OCI-LY7 (cell line): ENCODE results near the gene ABCG5. TPM values are rescaled to one million over a fixed set of nuclear protein-coding genes. Genes with fewer than 3 reads are reported as not detected.

Source experiments
- BruUV-seq: library from RNA; stranded (reverse); fragments of 400-500 nt; replicated peaks from 2 replicates; lab custom pipeline; 2021; lab: Mats Ljungman, UMichigan
- CTCF ChIA-PET: fragments of 300-600 bp; sonication (Branson Sonifier 250); formaldehyde crosslinking; loops from one replicate; lab custom pipeline; 2022; ENCODE audit warnings: antibody characterized with exemption; ENCODE audit not compliant: unreplicated experiment; lab: Charles Lee
- POLR2A ChIA-PET: fragments of 300-600 bp; sonication (Branson Sonifier 250); formaldehyde crosslinking; loops from one replicate; lab custom pipeline; 2022; ENCODE audit warnings: antibody characterized with exemption; lab: Charles Lee
- DNase-seq: peaks from one replicate; pipeline ENCODE4 v3.0.0-alpha.2; 2015; ENCODE audit warnings: low spot score
- H2AFZ ChIP-seq: fragments of 200-600 bp; sonication (generic), shearing (Covaris generic); 2 replicates; pipeline ENCODE4 v1.6.1; 2014; ENCODE audit warnings: mild to moderate bottlenecking, antibody characterized with exemption, low read length, moderate library complexity
- H3K27ac ChIP-seq: fragments of 200-600 bp; sonication (generic); 2 replicates; pipeline ENCODE4 v1.5.1; 2014; ENCODE audit warnings: mixed run types, low read depth, mild to moderate bottlenecking, moderate library complexity, low read length, inconsistent platforms; ENCODE audit not compliant: poor library complexity, severe bottlenecking
- H3K36me3 ChIP-seq: fragments of 200-600 bp; sonication (generic); 2 replicates; pipeline ENCODE4 v1.6.1; 2014; ENCODE audit warnings: mild to moderate bottlenecking, antibody characterized with exemption, low read length, moderate library complexity, mixed read lengths; ENCODE audit not compliant: insufficient read depth
- H3K4me1 ChIP-seq: fragments of 200-600 bp; sonication (generic); 2 replicates; pipeline ENCODE4 v1.5.1; 2014; ENCODE audit warnings: mild to moderate bottlenecking, low read length; ENCODE audit not compliant: insufficient read depth, poor library complexity, severe bottlenecking
- H3K4me2 ChIP-seq: fragments of 200-600 bp; sonication (generic); 2 replicates; pipeline ENCODE4 v1.6.1; 2014; ENCODE audit warnings: mild to moderate bottlenecking, low read length
- H3K4me3 ChIP-seq: fragments of 200-600 bp; sonication (generic); 2 replicates; pipeline ENCODE4 v1.5.1; 2014; ENCODE audit warnings: mild to moderate bottlenecking, low read depth, low read length; ENCODE audit not compliant: poor library complexity, severe bottlenecking
- H3K79me2 ChIP-seq: fragments of 200-600 bp; sonication (generic); 2 replicates; pipeline ENCODE4 v1.6.1; 2016; ENCODE audit warnings: low read depth, mild to moderate bottlenecking, low read length, moderate library complexity, mixed read lengths; ENCODE audit not compliant: insufficient read depth
- H3K9me2 ChIP-seq: fragments of 200-600 bp; sonication (generic); 2 replicates; pipeline ENCODE4 v1.6.1; 2016; ENCODE audit warnings: mild to moderate bottlenecking, low read length, mixed read lengths; ENCODE audit not compliant: insufficient read depth
- H3K9me3 ChIP-seq: fragments of 200-600 bp; sonication (generic); 2 replicates; pipeline ENCODE4 v1.6.1; 2014; ENCODE audit warnings: mild to moderate bottlenecking, mixed run types, low read length, mixed read lengths
- H4K20me1 ChIP-seq: fragments of 200-600 bp; sonication (generic); 2 replicates; pipeline ENCODE4 v1.6.1; 2014; ENCODE audit warnings: mild to moderate bottlenecking, antibody characterized with exemption, low read length, moderate library complexity, mixed read lengths; ENCODE audit not compliant: insufficient read depth
- EZH2phosphoT487 ChIP-seq: fragments of 200-600 bp; sonication (generic); IDR thresholded peaks from 2 replicates; pipeline ENCODE4 v1.6.1; 2018; ENCODE audit warnings: low read depth, borderline replicate concordance, mild to moderate bottlenecking, mixed run types, antibody characterized with exemption, low read length, moderate library complexity, mixed read lengths
- intact Hi-C: fragments of 100-400 bp; cut with micrococcal nuclease; formaldehyde crosslinking; loops from one replicate; pipeline ENCODE4 v1.10.0; 2022; ENCODE audit not compliant: unreplicated experiment
- total RNA-seq, 2 experiments: library from RNA; depleted of rRNA in 1 of 2; stranded (reverse); fragments of >200 nt in 1 of 2; shearing (Covaris generic) in 1 of 2; gene quantifications; 2 replicates each; pipeline ENCODE4 v1.2.3, GENCODE V29; 2014 to 2022
- TF ChIP-seq, protein P1 (sequence below): fragments of 200-600 bp; sonication (generic); conservative IDR thresholded peaks from 2 replicates; pipeline ENCODE4 v1.5.1; 2014; ENCODE audit warnings: mild to moderate bottlenecking, antibody characterized with exemption, low read length, moderate library complexity, mixed read lengths

ABCG5 gene
- total RNA-seq, 2 experiments from 2014 or later: not detected

DNA sequence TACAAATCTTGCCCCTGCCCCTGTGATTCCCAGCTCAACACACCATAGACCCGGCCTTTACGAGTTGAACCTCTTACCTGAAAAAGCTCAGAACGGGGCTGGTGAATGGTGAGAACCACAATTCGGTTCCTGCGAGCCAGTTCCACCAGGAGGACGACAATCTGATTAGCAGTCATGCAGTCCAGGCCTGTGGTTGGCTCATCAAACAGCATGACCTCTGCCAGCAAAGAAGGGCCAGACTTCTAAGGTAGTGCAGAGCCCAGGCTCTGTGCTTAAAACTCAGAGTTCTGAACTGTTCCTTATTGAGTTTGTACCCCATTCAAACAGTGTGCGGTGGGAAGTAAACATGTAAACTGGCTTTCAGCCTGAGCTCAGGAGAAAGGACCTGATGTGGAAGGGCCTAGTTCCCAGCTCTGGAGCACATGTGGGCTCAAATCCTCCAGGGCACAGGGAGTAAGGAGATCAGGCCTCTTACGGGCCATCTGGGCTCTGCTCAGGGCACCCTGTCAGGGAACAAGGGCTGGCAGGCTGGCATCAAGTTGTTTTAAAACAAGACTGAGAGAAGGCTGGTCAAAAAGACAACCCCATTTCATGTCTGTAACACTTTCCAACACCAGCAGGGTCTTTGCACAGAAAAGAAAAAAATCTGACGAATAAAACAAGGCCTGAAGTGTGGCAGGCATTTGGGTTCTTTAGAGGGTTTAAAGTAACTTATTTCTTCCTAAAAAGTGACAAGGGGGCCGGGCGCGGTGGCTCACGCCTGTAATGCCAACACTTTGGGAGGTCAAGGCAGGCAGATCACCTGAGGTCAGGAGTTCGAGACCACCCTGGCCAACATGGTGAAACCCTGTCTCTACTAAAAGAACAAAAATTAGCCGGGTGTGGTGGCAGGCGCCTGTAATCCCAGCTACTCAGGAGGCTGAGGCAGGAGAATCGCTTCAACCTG, 12.1 kb downstream of the ABCG5 start:
- Histone ChIP-seq H3K4me1 (no peaks in the 10 kb centered on the region), H3K9me3 (no peaks in the 10 kb centered on the region), H3K4me2 (no peak overlapping the region), H3K4me3 (no peak overlapping the region), H3K36me3 (no peaks in the 10 kb centered on the region), H4K20me1 (no peaks in the 10 kb centered on the region), H3K79me2 (no peaks in the 10 kb centered on the region), H3K9me2 (no peaks in the 10 kb centered on the region), H2AFZ (no peak overlapping the region), H3K27ac (no peak overlapping the region)
- ChIA-PET POLR2A (interaction anchor here (0.5 to 0.8 kb wide), 4 partner anchors 25 to 537 kb away, joined by 3 to 5 read pairs (median 4); no protein-coding TSS in a partner anchor), CTCF (no interaction called here)
- no peak for TF ChIP-seq EZH2phosphoT487
- TF ChIP-seq, protein P1, sequence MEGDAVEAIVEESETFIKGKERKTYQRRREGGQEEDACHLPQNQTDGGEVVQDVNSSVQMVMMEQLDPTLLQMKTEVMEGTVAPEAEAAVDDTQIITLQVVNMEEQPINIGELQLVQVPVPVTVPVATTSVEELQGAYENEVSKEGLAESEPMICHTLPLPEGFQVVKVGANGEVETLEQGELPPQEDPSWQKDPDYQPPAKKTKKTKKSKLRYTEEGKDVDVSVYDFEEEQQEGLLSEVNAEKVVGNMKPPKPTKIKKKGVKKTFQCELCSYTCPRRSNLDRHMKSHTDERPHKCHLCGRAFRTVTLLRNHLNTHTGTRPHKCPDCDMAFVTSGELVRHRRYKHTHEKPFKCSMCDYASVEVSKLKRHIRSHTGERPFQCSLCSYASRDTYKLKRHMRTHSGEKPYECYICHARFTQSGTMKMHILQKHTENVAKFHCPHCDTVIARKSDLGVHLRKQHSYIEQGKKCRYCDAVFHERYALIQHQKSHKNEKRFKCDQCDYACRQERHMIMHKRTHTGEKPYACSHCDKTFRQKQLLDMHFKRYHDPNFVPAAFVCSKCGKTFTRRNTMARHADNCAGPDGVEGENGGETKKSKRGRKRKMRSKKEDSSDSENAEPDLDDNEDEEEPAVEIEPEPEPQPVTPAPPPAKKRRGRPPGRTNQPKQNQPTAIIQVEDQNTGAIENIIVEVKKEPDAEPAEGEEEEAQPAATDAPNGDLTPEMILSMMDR: no peak
- no peak for DNase-seq
- intact Hi-C loops: no loop called here
- BruUV-seq: no TSS peak

DNA sequence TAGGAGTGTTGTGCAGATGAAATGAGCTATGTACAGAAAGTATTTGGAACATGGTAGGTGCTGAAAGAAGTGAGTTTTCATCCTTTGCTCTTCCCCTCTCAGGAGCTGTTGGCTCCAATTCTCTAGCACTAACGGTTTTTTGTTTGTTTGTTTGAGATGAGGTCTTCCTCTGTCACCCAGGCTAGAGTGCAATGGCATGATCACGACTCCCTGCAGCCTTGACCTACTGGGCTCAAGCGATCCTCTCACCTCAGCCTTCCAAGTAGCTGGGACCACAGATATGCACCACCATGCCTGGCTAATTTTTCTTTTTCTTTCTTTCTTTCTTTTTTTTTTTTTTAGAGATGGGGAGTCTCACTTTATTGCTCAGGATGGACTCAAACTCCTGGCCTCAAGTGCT, 12.8 kb downstream of the ABCG5 start:
- no peak overlapping the region for H2AFZ ChIP-seq
- H3K36me3 ChIP-seq: no peaks in the 10 kb centered on the region
- TF ChIP-seq, protein P1: no peak
- TF ChIP-seq EZH2phosphoT487: no peak
- DNase-seq: no peak
- no peaks in the 10 kb centered on the region for H3K79me2 ChIP-seq
- no peak overlapping the region for H3K27ac ChIP-seq
- no peaks in the 10 kb centered on the region for H3K9me3 ChIP-seq
- H4K20me1 ChIP-seq: no peaks in the 10 kb centered on the region
- POLR2A ChIA-PET: interaction anchor here (0.6 to 0.8 kb wide), 2 partner anchors 24 to 82 kb away, joined by 4 read pairs; no protein-coding TSS in a partner anchor
- CTCF ChIA-PET: no interaction called here
- H3K9me2 ChIP-seq: no peaks in the 10 kb centered on the region
- intact Hi-C loops: no loop called here
- no peak overlapping the region for H3K4me2 ChIP-seq
- BruUV-seq: no TSS peak
- H3K4me3 ChIP-seq: no peak overlapping the region
- H3K4me1 ChIP-seq: no peaks in the 10 kb centered on the region

DNA sequence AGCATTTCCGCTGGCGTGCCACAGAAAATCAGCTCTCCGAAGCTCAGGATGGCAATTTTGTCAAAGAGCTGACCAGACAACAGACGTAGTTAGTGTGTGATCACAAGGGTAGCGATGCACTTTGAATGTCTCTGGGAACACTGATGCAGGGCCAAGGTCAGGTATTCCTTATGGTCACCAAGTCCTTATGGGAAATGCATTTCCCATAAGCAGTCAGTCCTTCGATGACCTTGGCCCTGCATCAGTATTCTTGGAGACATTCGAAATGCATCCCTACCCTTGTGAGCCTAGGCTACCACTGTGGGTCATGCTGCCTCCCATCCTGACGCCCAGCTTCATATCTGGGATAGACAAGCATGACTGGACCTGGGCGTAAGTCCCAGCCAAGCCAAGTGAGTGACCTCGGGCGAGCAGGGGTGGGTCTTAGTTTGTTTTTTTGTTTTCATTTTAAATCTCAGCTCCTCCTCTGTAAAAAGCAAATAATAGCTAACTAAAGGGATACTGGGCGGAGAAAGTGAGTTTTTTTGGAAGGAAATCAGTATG, 13.6 kb downstream of the ABCG5 start:
- TF ChIP-seq, protein P1: no peak
- no peak for TF ChIP-seq EZH2phosphoT487
- Histone ChIP-seq H3K9me2 (no peaks in the 10 kb centered on the region), H2AFZ (no peak overlapping the region), H3K4me3 (no peak overlapping the region), H3K27ac (no peak overlapping the region), H3K4me1 (no peaks in the 10 kb centered on the region), H3K36me3 (no peaks in the 10 kb centered on the region), H4K20me1 (no peaks in the 10 kb centered on the region), H3K79me2 (no peaks in the 10 kb centered on the region), H3K9me3 (no peaks in the 10 kb centered on the region), H3K4me2 (no peak overlapping the region)
- BruUV-seq: no TSS peak
- DNase-seq: no peak
- ChIA-PET CTCF (no interaction called here), POLR2A (no interaction called here)
- intact Hi-C loops: no loop called here
